HG02798 (cell line): Measurements from ENCODE around the gene EVL.

Source experiments
- ATAC-seq: cut with Tn5 transposase; IDR thresholded peaks from one replicate; pipeline ENCODE4 v1.9.1; 2021; ENCODE audit warnings: mild to moderate bottlenecking; ENCODE audit not compliant: unreplicated experiment, poor library complexity

Gene EVL

GRCh38 chr14:100105357-100106169 lies 40.3 kb downstream of the EVL start:
- no peak for ATAC-seq

GRCh38 chr14:100106250-100107112 lies 41.3 kb downstream of the EVL start:
- no peak for ATAC-seq

GRCh38 chr14:100107236-100107635 lies 42.0 kb downstream of the EVL start:
- ATAC-seq = no peak

- peak; percentile 72 for ATAC-seq
These were observed 43.0 kb downstream of the EVL start for GRCh38 chr14:100108042-100108825.

GRCh38 chr14:100108840-100109593 lies 43.8 kb downstream of the EVL start:
- ATAC-seq = no peak

- ATAC-seq = no peak
These were observed 44.4 kb downstream of the EVL start for GRCh38 chr14:100109594-100109955.

- ATAC-seq = no peak
These were observed 45.6 kb downstream of the EVL start for GRCh38 chr14:100110816-100111215.

- ATAC-seq = no peak
These were observed 46.9 kb downstream of the EVL start for GRCh38 chr14:100111931-100112704.

- no peak for ATAC-seq
These were observed 49.0 kb downstream of the EVL start for GRCh38 chr14:100114109-100114765.

GRCh38 chr14:100115236-100115635 lies 50.0 kb downstream of the EVL start:
- no peak for ATAC-seq

- no peak for ATAC-seq
These were observed 50.5 kb downstream of the EVL start for GRCh38 chr14:100115726-100116125.

GRCh38 chr14:100116134-100116533 lies 50.9 kb downstream of the EVL start:
- ATAC-seq = no peak

- ATAC-seq = no peak
These were observed 51.8 kb downstream of the EVL start for GRCh38 chr14:100117026-100117425.

GRCh38 chr14:100117633-100118395 lies 52.6 kb downstream of the EVL start:
- ATAC-seq = no peak

- no peak for ATAC-seq
These were observed 53.3 kb downstream of the EVL start for GRCh38 chr14:100118396-100119011.

GRCh38 chr14:100119251-100119650 lies 54.0 kb downstream of the EVL start:
- no peak for ATAC-seq

- no peak for ATAC-seq
These were observed 55.5 kb downstream of the EVL start for GRCh38 chr14:100120522-100121269.
